A549 (cell line): Measurements from ENCODE around the gene FOXI3.

Experiments
- ELK1 ChIP-seq: fragments of 150-350 bp; IDR thresholded peaks from 2 replicates; pipeline ENCODE4 v1.6.1; 2014; ENCODE audit warnings: low read depth, mild to moderate bottlenecking, low read length
- MAZ ChIP-seq: fragments of 150-350 bp; IDR thresholded peaks from 2 replicates; pipeline ENCODE4 v1.6.1; 2014; ENCODE audit warnings: antibody characterized with exemption, low read depth, low read length, borderline replicate concordance
- POLR2A ChIP-seq: IDR thresholded peaks from 2 replicates; pipeline ENCODE4 v1.6.1; 2012; ENCODE audit warnings: mild to moderate bottlenecking, low read length
- POLR2AphosphoS2 ChIP-seq: conservative IDR thresholded peaks from 2 replicates; pipeline ENCODE4 v1.6.1; 2012; ENCODE audit warnings: low read length, improper control_type of control experiment, inconsistent platforms
- REST ChIP-seq: fragments of 200-600 bp; sonication (generic); IDR thresholded peaks from 2 replicates; pipeline ENCODE4 v1.6.1; 2016; ENCODE audit warnings: antibody characterized with exemption, mild to moderate bottlenecking, moderate library complexity

GRCh38 chr2:88481691-88482336 is 29.3 kb upstream of the FOXI3 start:
- no peak for TF ChIP-seq ELK1
- TF ChIP-seq POLR2AphosphoS2: no peak
- no peak for TF ChIP-seq MAZ
- TF ChIP-seq POLR2A: no peak
- TF ChIP-seq REST: no peak
